Stimulated activated CD8-positive, alpha-beta memory T cell treated with anti-CD3 and anti-CD28 coated beads, Interleukin-7, amount 100 ng/mL, for 48 hours (primary cell): ENCODE results near the gene MAP3K21.

ENCODE experiments used
- DNase-seq, 2 donors: peaks; one replicate each; pipeline ENCODE4 v3.0.0-alpha.2; 2020; ENCODE audit warnings: low read depth in 1 of 2; ENCODE audit errors: extremely low read depth in 1 of 2

MAP3K21 gene

GRCh38 chr1:233432916-233433315 lies 105.4 kb downstream of the MAP3K21 start:
- no peak for DNase-seq

GRCh38 chr1:233433436-233434210 lies 106.1 kb downstream of the MAP3K21 start:
- no peak for DNase-seq
